GM23338 (cell line): ENCODE measurements around the gene CBLN3. TPM values are rescaled to one million over a fixed set of nuclear protein-coding genes. Genes with fewer than 3 reads are reported as not detected.

Experiments used
- ATAC-seq: fragments of 200-7000 bp; cut with Tn5 transposase; 3 replicates; pipeline ENCODE4 v1.9.1; 2020
- DNase-seq: peaks from one replicate; pipeline ENCODE4 v3.0.0-alpha.2; 2015; ENCODE audit warnings: low spot score
- H2AFZ ChIP-seq: fragments of 200-600 bp; sonication (generic); 2 replicates; pipeline ENCODE4 v1.8.0; 2016; ENCODE audit warnings: antibody characterized with exemption, mild to moderate bottlenecking, moderate library complexity
- H3F3A ChIP-seq: fragments of 200-600 bp; sonication (generic); replicated peaks from 2 replicates; pipeline ENCODE4 v1.8.0; 2017; ENCODE audit warnings: antibody characterized with exemption, mixed run types, low read depth
- H3K27ac ChIP-seq: fragments of 200-600 bp; sonication (generic); 2 replicates; pipeline ENCODE4 v1.6.1; 2016; ENCODE audit warnings: low read depth
- H3K27me3 ChIP-seq: fragments of 200-600 bp; sonication (generic); 2 replicates; pipeline ENCODE4 v1.8.0; 2016; ENCODE audit warnings: mild to moderate bottlenecking, mixed run types, moderate library complexity; ENCODE audit not compliant: insufficient read depth
- H3K36me3 ChIP-seq: fragments of 200-600 bp; sonication (generic); 2 replicates; pipeline ENCODE4 v1.8.0; 2016; ENCODE audit warnings: mild to moderate bottlenecking; ENCODE audit not compliant: insufficient read depth
- H3K4me1 ChIP-seq: fragments of 200-600 bp; sonication (generic); 2 replicates; pipeline ENCODE4 v1.8.0; 2016; ENCODE audit warnings: mild to moderate bottlenecking, moderate library complexity; ENCODE audit not compliant: insufficient read depth
- H3K4me2 ChIP-seq: fragments of 200-600 bp; sonication (generic); 2 replicates; pipeline ENCODE4 v1.7.1; 2017; ENCODE audit warnings: mixed run types
- H3K4me3 ChIP-seq: fragments of 200-600 bp; sonication (generic); 2 replicates; pipeline ENCODE4 v1.6.1; 2016; ENCODE audit warnings: mixed run types
- H3K79me2 ChIP-seq: fragments of 200-600 bp; sonication (generic); replicated peaks from 2 replicates; pipeline ENCODE4 v1.8.0; 2017; ENCODE audit warnings: mild to moderate bottlenecking; ENCODE audit not compliant: insufficient read depth
- H3K9me2 ChIP-seq: fragments of 200-600 bp; sonication (generic); 2 replicates; pipeline ENCODE4 v1.8.0; 2017; ENCODE audit not compliant: insufficient read depth
- H4K20me1 ChIP-seq: fragments of 200-600 bp; sonication (generic); replicated peaks from 2 replicates; pipeline ENCODE4 v1.8.0; 2017; ENCODE audit warnings: mild to moderate bottlenecking; ENCODE audit not compliant: insufficient read depth
- H3K27ac Mint-ChIP-seq: 2 replicates; pipeline ENCODE4 v1.8.0; 2020; ENCODE audit warnings: inconsistent platforms, mild to moderate bottlenecking, moderate library complexity, mixed read lengths
- H3K27me3 Mint-ChIP-seq: 3 replicates; pipeline ENCODE4 v1.8.0; 2022; ENCODE audit warnings: low read depth, mild to moderate bottlenecking, moderate library complexity, mixed read lengths, inconsistent platforms; ENCODE audit not compliant: insufficient read depth, poor library complexity
- H3K36me3 Mint-ChIP-seq: 3 replicates; pipeline ENCODE4 v1.8.0; 2021; ENCODE audit warnings: low read depth, mild to moderate bottlenecking, inconsistent platforms, moderate library complexity, mixed read lengths
- H3K4me1 Mint-ChIP-seq: 3 replicates; pipeline ENCODE4 v1.8.0; 2020; ENCODE audit warnings: mild to moderate bottlenecking, inconsistent platforms, mixed read lengths
- H3K4me3 Mint-ChIP-seq: 3 replicates; pipeline ENCODE4 v1.8.0; 2021; ENCODE audit warnings: moderate library complexity, mild to moderate bottlenecking, inconsistent platforms, mixed read lengths
- H3K9me3 Mint-ChIP-seq: 3 replicates; pipeline ENCODE4 v1.8.0; 2020; ENCODE audit warnings: moderate library complexity, mild to moderate bottlenecking, inconsistent platforms, mixed read lengths
- CREB1 ChIP-seq: fragments of 250-450 bp; sonication (Bioruptor Pico); IDR thresholded peaks from 2 replicates; pipeline ENCODE4 v1.5.0; 2020; ENCODE audit warnings: low read depth, mild to moderate bottlenecking, moderate library complexity
- EZH2 ChIP-seq: fragments of 200-600 bp; sonication (generic); IDR thresholded peaks from one replicate; pipeline ENCODE4 v1.8.0; 2017; ENCODE audit warnings: antibody characterized with exemption, mild to moderate bottlenecking, low read depth; ENCODE audit not compliant: unreplicated experiment
- EZH2phosphoT487 ChIP-seq: fragments of 200-600 bp; sonication (generic); IDR thresholded peaks from one replicate; pipeline ENCODE4 v1.8.1; 2018; ENCODE audit warnings: antibody characterized with exemption; ENCODE audit not compliant: unreplicated experiment
- JUNB ChIP-seq: IDR thresholded peaks from one replicate; pipeline ENCODE4 v1.6.1; 2016; ENCODE audit warnings: antibody characterized with exemption; ENCODE audit not compliant: unreplicated experiment
- NANOG ChIP-seq: IDR thresholded peaks from 2 replicates; pipeline ENCODE4 v1.6.1; 2016; ENCODE audit warnings: antibody characterized with exemption, borderline replicate concordance
- POLR2AphosphoS5 ChIP-seq: IDR thresholded peaks from 2 replicates; pipeline ENCODE4 v1.6.1; 2016; ENCODE audit warnings: antibody characterized with exemption, low read depth
- STAT1 ChIP-seq: IDR thresholded peaks from one replicate; pipeline ENCODE4 v1.6.1; 2016; ENCODE audit warnings: antibody characterized with exemption; ENCODE audit not compliant: unreplicated experiment
- ZNF114 ChIP-seq: fragments of 250-450 bp; sonication (Bioruptor Pico); IDR thresholded peaks from 2 replicates; pipeline ENCODE4 v1.5.0; 2020; ENCODE audit warnings: mild to moderate bottlenecking, moderate library complexity
- ZNF331 ChIP-seq: fragments of 250-450 bp; sonication (Bioruptor Pico); IDR thresholded peaks from 2 replicates; pipeline ENCODE4 v1.5.0; 2020; ENCODE audit warnings: low read depth, mild to moderate bottlenecking, moderate library complexity
- ZNF462 ChIP-seq: fragments of 250-450 bp; sonication (Bioruptor Pico); IDR thresholded peaks from 2 replicates; pipeline ENCODE4 v1.5.0; 2020; ENCODE audit warnings: mild to moderate bottlenecking, moderate library complexity
- polyA plus RNA-seq: library from polyadenylated mRNA; unstranded; fragments of >200 nt; fragmentation: Nextera tagmentation; extraction: Ambion mirVana; gene quantifications from 2 replicates; pipeline ENCODE4 v1.2.1, GENCODE V29; 2016
- total RNA-seq: library from RNA; depleted of rRNA; stranded (reverse); fragments of >200 nt; shearing (Covaris generic); gene quantifications from 2 replicates; pipeline ENCODE4 v1.2.3, GENCODE V29; 2014
- TF ChIP-seq, protein P1 (sequence below), 2 experiments: fragments of 200-600 bp in 1 of 2; sonication (generic) in 1 of 2; conservative IDR thresholded peaks; 2 replicates each; pipeline versions ENCODE4 v1.5.1 to v1.6.1; 2016 to 2017; ENCODE audit warnings: antibody characterized with exemption in 2 of 2, low read depth in 2 of 2, mild to moderate bottlenecking in 2 of 2, moderate library complexity in 1 of 2
- TF ChIP-seq, protein P2 (sequence below): IDR thresholded peaks from one replicate; pipeline ENCODE4 v1.6.1; 2018; ENCODE audit warnings: antibody characterized with exemption; ENCODE audit not compliant: unreplicated experiment
- TF ChIP-seq, protein P3 (sequence below): IDR thresholded peaks from 2 replicates; pipeline ENCODE4 v1.6.1; 2016; ENCODE audit warnings: antibody characterized with exemption

Gene CBLN3
- total and polyA plus RNA-seq, 2 experiments from 2014 or later = 0.07 to 0.19 TPM

GRCh38 chr14:24409956-24410355 lies 19.5 kb downstream of the CBLN3 start:
- Mint-ChIP-seq H3K4me3 (no peak overlapping the region), H3K27me3 (peaks cover 4% of the 10 kb centered on the region), H3K4me1 (peaks cover under 1% of the 10 kb centered on the region; the same call in 1 of the 3 replicates), H3K27ac (no peak overlapping the region), H3K36me3 (peaks cover 5% of the 10 kb centered on the region; the same call in 1 of the 3 replicates), H3K9me3 (no peaks in the 10 kb centered on the region)
- Histone ChIP-seq H3K9me2 (no peaks in the 10 kb centered on the region), H4K20me1 (no peaks in the 10 kb centered on the region), H2AFZ (no peak overlapping the region), H3K79me2 (no peaks in the 10 kb centered on the region), H3K4me3 (no peak overlapping the region), H3K27me3 (no peaks in the 10 kb centered on the region), H3K4me1 (no peaks in the 10 kb centered on the region), H3F3A (no peaks in the 10 kb centered on the region), H3K4me2 (no peak overlapping the region), H3K27ac (no peak overlapping the region), H3K36me3 (no peaks in the 10 kb centered on the region)
- no peak for TF ChIP-seq EZH2phosphoT487
- TF ChIP-seq POLR2AphosphoS5 = no peak
- TF ChIP-seq, protein P1, sequence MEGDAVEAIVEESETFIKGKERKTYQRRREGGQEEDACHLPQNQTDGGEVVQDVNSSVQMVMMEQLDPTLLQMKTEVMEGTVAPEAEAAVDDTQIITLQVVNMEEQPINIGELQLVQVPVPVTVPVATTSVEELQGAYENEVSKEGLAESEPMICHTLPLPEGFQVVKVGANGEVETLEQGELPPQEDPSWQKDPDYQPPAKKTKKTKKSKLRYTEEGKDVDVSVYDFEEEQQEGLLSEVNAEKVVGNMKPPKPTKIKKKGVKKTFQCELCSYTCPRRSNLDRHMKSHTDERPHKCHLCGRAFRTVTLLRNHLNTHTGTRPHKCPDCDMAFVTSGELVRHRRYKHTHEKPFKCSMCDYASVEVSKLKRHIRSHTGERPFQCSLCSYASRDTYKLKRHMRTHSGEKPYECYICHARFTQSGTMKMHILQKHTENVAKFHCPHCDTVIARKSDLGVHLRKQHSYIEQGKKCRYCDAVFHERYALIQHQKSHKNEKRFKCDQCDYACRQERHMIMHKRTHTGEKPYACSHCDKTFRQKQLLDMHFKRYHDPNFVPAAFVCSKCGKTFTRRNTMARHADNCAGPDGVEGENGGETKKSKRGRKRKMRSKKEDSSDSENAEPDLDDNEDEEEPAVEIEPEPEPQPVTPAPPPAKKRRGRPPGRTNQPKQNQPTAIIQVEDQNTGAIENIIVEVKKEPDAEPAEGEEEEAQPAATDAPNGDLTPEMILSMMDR (conservative IDR thresholded peaks at IDR 0.05; ENCODE audit: low read depth in 2 of 2) = no peak
- TF ChIP-seq JUNB = no peak
- TF ChIP-seq ZNF114 (CRISPR knock-in tag) = no peak
- TF ChIP-seq STAT1 = no peak
- TF ChIP-seq ZNF331 (CRISPR knock-in tag) = no peak
- TF ChIP-seq ZNF462 (CRISPR knock-in tag) = no peak
- no peak for TF ChIP-seq EZH2
- TF ChIP-seq CREB1 (CRISPR knock-in tag) = no peak
- TF ChIP-seq, protein P2, sequence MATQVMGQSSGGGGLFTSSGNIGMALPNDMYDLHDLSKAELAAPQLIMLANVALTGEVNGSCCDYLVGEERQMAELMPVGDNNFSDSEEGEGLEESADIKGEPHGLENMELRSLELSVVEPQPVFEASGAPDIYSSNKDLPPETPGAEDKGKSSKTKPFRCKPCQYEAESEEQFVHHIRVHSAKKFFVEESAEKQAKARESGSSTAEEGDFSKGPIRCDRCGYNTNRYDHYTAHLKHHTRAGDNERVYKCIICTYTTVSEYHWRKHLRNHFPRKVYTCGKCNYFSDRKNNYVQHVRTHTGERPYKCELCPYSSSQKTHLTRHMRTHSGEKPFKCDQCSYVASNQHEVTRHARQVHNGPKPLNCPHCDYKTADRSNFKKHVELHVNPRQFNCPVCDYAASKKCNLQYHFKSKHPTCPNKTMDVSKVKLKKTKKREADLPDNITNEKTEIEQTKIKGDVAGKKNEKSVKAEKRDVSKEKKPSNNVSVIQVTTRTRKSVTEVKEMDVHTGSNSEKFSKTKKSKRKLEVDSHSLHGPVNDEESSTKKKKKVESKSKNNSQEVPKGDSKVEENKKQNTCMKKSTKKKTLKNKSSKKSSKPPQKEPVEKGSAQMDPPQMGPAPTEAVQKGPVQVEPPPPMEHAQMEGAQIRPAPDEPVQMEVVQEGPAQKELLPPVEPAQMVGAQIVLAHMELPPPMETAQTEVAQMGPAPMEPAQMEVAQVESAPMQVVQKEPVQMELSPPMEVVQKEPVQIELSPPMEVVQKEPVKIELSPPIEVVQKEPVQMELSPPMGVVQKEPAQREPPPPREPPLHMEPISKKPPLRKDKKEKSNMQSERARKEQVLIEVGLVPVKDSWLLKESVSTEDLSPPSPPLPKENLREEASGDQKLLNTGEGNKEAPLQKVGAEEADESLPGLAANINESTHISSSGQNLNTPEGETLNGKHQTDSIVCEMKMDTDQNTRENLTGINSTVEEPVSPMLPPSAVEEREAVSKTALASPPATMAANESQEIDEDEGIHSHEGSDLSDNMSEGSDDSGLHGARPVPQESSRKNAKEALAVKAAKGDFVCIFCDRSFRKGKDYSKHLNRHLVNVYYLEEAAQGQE = no peak
- TF ChIP-seq, protein P3, sequence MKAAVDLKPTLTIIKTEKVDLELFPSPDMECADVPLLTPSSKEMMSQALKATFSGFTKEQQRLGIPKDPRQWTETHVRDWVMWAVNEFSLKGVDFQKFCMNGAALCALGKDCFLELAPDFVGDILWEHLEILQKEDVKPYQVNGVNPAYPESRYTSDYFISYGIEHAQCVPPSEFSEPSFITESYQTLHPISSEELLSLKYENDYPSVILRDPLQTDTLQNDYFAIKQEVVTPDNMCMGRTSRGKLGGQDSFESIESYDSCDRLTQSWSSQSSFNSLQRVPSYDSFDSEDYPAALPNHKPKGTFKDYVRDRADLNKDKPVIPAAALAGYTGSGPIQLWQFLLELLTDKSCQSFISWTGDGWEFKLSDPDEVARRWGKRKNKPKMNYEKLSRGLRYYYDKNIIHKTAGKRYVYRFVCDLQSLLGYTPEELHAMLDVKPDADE = no peak
- TF ChIP-seq NANOG = no peak
- DNase-seq (no peak), ATAC-seq (no peak)
